Measurements from ENCODE around the gene KCTD2. TPM values are rescaled to one million over a fixed set of nuclear protein-coding genes. Genes with fewer than 3 reads are reported as not detected.

KCTD2 gene
- total RNA-seq, 1 donor from 2014 or later = 17.2 TPM

- DNase-seq (ENCODE audit: extremely low spot score in 2 of 2) = no peak
- H3K27ac ChIP-seq = no peak overlapping the region
- peaks cover 0 to 49% of the 10 kb centered on the region in 2 donors for H3K36me3 ChIP-seq
- peaks cover 4% of the 10 kb centered on the region for H3K4me1 ChIP-seq
- no peaks in the 10 kb centered on the region for H3K9me3 ChIP-seq
- no peak for TF ChIP-seq POLR2A (IDR thresholded peaks at IDR 0.05)
- no peak for TF ChIP-seq POLR2AphosphoS5 (IDR thresholded peaks at IDR 0.05; ENCODE audit: insufficient read depth in 1 of 2, low read depth in 1 of 2)
- no peak overlapping the region for H3K4me3 ChIP-seq
- H3K27me3 ChIP-seq = no peaks in the 10 kb centered on the region
- intact Hi-C loops (cut with DNase I) = no loop called here
Measured at GRCh38 chr17:75063626-75064025, 16.6 kb downstream of the KCTD2 start.

GRCh38 chr17:75064040-75064439 lies 17.0 kb downstream of the KCTD2 start:
- H3K4me1 ChIP-seq = peaks cover 4% of the 10 kb centered on the region
- no peaks in the 10 kb centered on the region for H3K9me3 ChIP-seq
- DNase-seq (ENCODE audit: extremely low spot score in 2 of 2) = no peak
- no peaks in the 10 kb centered on the region for H3K27me3 ChIP-seq
- intact Hi-C loops (cut with DNase I) = no loop called here
- no peak overlapping the region for H3K27ac ChIP-seq
- no peak overlapping the region for H3K4me3 ChIP-seq
- H3K36me3 ChIP-seq = peaks cover 0 to 49% of the 10 kb centered on the region in 2 donors
- TF ChIP-seq POLR2A (IDR thresholded peaks at IDR 0.05) (no peak), CTCF (IDR thresholded peaks at IDR 0.05) (no peak)

- H3K36me3 ChIP-seq = peaks cover 0 to 46% of the 10 kb centered on the region in 2 donors
- no peak for TF ChIP-seq POLR2A (IDR thresholded peaks at IDR 0.05)
- TF ChIP-seq POLR2AphosphoS5 (IDR thresholded peaks at IDR 0.05; ENCODE audit: insufficient read depth in 1 of 2, low read depth in 1 of 2) = no peak
- no peak for TF ChIP-seq CTCF (IDR thresholded peaks at IDR 0.05)
- peaks cover 4% of the 10 kb centered on the region for H3K4me1 ChIP-seq
- no peaks in the 10 kb centered on the region for H3K27me3 ChIP-seq
- no peak for DNase-seq (ENCODE audit: extremely low spot score in 2 of 2)
- no peak overlapping the region for H3K27ac ChIP-seq
- H3K9me3 ChIP-seq = no peaks in the 10 kb centered on the region
- intact Hi-C loops (cut with DNase I) = no loop called here
- H3K4me3 ChIP-seq = no peak overlapping the region
Measured at GRCh38 chr17:75064460-75064859, 17.4 kb downstream of the KCTD2 start.

GRCh38 chr17:75064867-75065561 lies 18.0 kb downstream of the KCTD2 start:
- no peak for TF ChIP-seq POLR2AphosphoS5 (IDR thresholded peaks at IDR 0.05; ENCODE audit: insufficient read depth in 1 of 2, low read depth in 1 of 2)
- TF ChIP-seq CTCF (IDR thresholded peaks at IDR 0.05) = no peak
- no peak for TF ChIP-seq POLR2A (IDR thresholded peaks at IDR 0.05)
- intact Hi-C loops (cut with DNase I) = no loop called here
- no peaks in the 10 kb centered on the region for H3K27me3 ChIP-seq
- no peaks in the 10 kb centered on the region for H3K9me3 ChIP-seq
- H3K36me3 ChIP-seq = peaks cover 0 to 41% of the 10 kb centered on the region in 2 donors
- no peak overlapping the region for H3K27ac ChIP-seq
- no peak for DNase-seq (ENCODE audit: extremely low spot score in 2 of 2)
- no peak overlapping the region for H3K4me3 ChIP-seq
- H3K4me1 ChIP-seq = no peaks in the 10 kb centered on the region

GRCh38 chr17:75065562-75066151 lies 18.6 kb downstream of the KCTD2 start:
- no peak overlapping the region for H3K27ac ChIP-seq
- TF ChIP-seq POLR2AphosphoS5 (IDR thresholded peaks at IDR 0.05; ENCODE audit: insufficient read depth in 1 of 2, low read depth in 1 of 2) (no peak), CTCF (IDR thresholded peaks at IDR 0.05) (no peak), POLR2A (IDR thresholded peaks at IDR 0.05) (no peak)
- DNase-seq (ENCODE audit: extremely low spot score in 2 of 2) = no peak
- no peak overlapping the region for H3K4me3 ChIP-seq
- peaks cover 0 to 40% of the 10 kb centered on the region in 2 donors for H3K36me3 ChIP-seq
- no peaks in the 10 kb centered on the region for H3K4me1 ChIP-seq
- H3K9me3 ChIP-seq = no peaks in the 10 kb centered on the region
- no peaks in the 10 kb centered on the region for H3K27me3 ChIP-seq
- intact Hi-C loops (cut with DNase I) = no loop called here

Measured in vagina (tissue), 2 donors.